K562 (cell line): ENCODE measurements around the gene CEBPE. TPM values are rescaled to one million over a fixed set of nuclear protein-coding genes. Genes with fewer than 3 reads are reported as not detected.
A peak's percentile ranks its signal among the peaks of the same experiment; 100 is the strongest.

Source experiments
- ATAC-seq: fragments of 200-7000 bp; cut with Tn5 transposase; 3 replicates; pipeline ENCODE4 v1.9.1; 2020; ENCODE audit warnings: moderate library complexity
- BruUV-seq: library from RNA; stranded (reverse); fragments of 400-500 nt; replicated peaks from 2 replicates; lab custom pipeline; 2021; lab: Mats Ljungman, UMichigan
- CTCF ChIA-PET: fragments of 300-600 bp; formaldehyde crosslinking; extraction: SDS; loops from one replicate; lab custom pipeline; 2021; ENCODE audit warnings: low intra/inter-chr PET ratio; lab: Yijun Ruan, JAX
- POLR2A ChIA-PET: fragments of 300-600, 350-650 bp; sonication (Branson Sonifier 250); formaldehyde crosslinking; extraction: SDS; loops from one replicate; lab custom pipeline; 2021; ENCODE audit warnings: antibody characterized with exemption, inconsistent platforms; lab: Yijun Ruan, JAX
- DNase-seq, 4 experiments: peaks; one replicate each; pipeline versions ENCODE4 v3.0.0 to v3.0.0-alpha.2; 2011 to 2018; ENCODE audit warnings: low spot score in 3 of 4, mixed read lengths in 3 of 4; ENCODE audit errors: extremely low read depth in 1 of 4
- FAIRE-seq: peaks from 2 replicates; lab custom pipeline; 2011; peaks lifted over from hg19 to GRCh38; lab: Jason Lieb, UNC
- H2AFZ ChIP-seq: 2 replicates; pipeline ENCODE4 v1.6.0; 2011; ENCODE audit warnings: low read depth, low read length, control low read depth, inconsistent platforms
- H3K27ac ChIP-seq: fragments of 200-600 bp; 3 replicates; pipeline ENCODE4 v1.8.0; 2011; ENCODE audit warnings: low read depth, mild to moderate bottlenecking, control low read depth, inconsistent platforms, low read length, moderate library complexity, mixed read lengths; ENCODE audit errors: extremely low read depth
- H3K27me3 ChIP-seq, 2 experiments: fragments of 300-600 bp in 1 of 2; 2 replicates in 1 of 2; 3 replicates in 1 of 2; pipeline versions ENCODE4 v1.6.0 to v1.8.0; 2011; ENCODE audit warnings: inconsistent platforms in 2 of 2, low read length in 2 of 2, mild to moderate bottlenecking in 1 of 2, mixed read lengths in 1 of 2, moderate library complexity in 1 of 2; ENCODE audit not compliant: control insufficient read depth in 2 of 2, insufficient read depth in 2 of 2
- H3K36me3 ChIP-seq: fragments of 300-600 bp; 3 replicates; pipeline ENCODE4 v1.8.0; 2011; ENCODE audit warnings: mild to moderate bottlenecking, low read length, inconsistent platforms; ENCODE audit not compliant: control insufficient read depth, insufficient read depth
- H3K4me1 ChIP-seq, 2 experiments: fragments of 200-600 bp in 1 of 2; replicated peaks in 1 of 2; 2 replicates in 1 of 2; 3 replicates in 1 of 2; pipeline versions ENCODE4 v1.5.1 to v1.8.0; 2011; ENCODE audit warnings: inconsistent platforms in 2 of 2, low read length in 2 of 2, mild to moderate bottlenecking in 1 of 2, mixed read lengths in 1 of 2, moderate library complexity in 1 of 2; ENCODE audit not compliant: control insufficient read depth in 2 of 2, insufficient read depth in 2 of 2
- H3K4me2 ChIP-seq: 2 replicates; pipeline ENCODE4 v1.6.1; 2011; ENCODE audit warnings: low read length, control low read depth, inconsistent platforms, mixed read lengths; ENCODE audit not compliant: insufficient read depth
- H3K4me3 ChIP-seq: fragments of 200-600 bp; sonication (generic), shearing (Covaris generic); 2 replicates; pipeline ENCODE4 v1.5.1; 2016; ENCODE audit warnings: control low read depth, inconsistent platforms
- H3K79me2 ChIP-seq: fragments of 200-600 bp; 3 replicates; pipeline ENCODE4 v1.8.0; 2011; ENCODE audit warnings: low read length, inconsistent platforms; ENCODE audit not compliant: control insufficient read depth, insufficient read depth
- H3K9ac ChIP-seq, 2 experiments: 2 replicates each; pipeline versions ENCODE4 v1.6.0 to v1.6.1; 2011; ENCODE audit warnings: low read depth in 2 of 2, low read length in 2 of 2, control low read depth in 1 of 2, inconsistent platforms in 1 of 2, mild to moderate bottlenecking in 1 of 2, mixed read lengths in 1 of 2; ENCODE audit not compliant: insufficient read depth in 1 of 2
- H3K9me1 ChIP-seq: one replicate; pipeline ENCODE4 v1.6.0; 2011; ENCODE audit warnings: inconsistent platforms, mild to moderate bottlenecking, low read length, moderate library complexity; ENCODE audit not compliant: control insufficient read depth, insufficient read depth
- H3K9me3 ChIP-seq: replicated peaks from 2 replicates; pipeline ENCODE4 v1.5.1; 2011; ENCODE audit warnings: low read depth, low read length, inconsistent platforms; ENCODE audit not compliant: control insufficient read depth, insufficient read depth
- H4K20me1 ChIP-seq: replicated peaks from 2 replicates; pipeline ENCODE4 v1.6.1; 2011; ENCODE audit warnings: low read length, inconsistent platforms, mixed read lengths; ENCODE audit not compliant: control insufficient read depth, insufficient read depth
- CHD2 ChIP-seq: IDR thresholded peaks from 2 replicates; pipeline ENCODE4 v1.6.1; 2011; ENCODE audit warnings: low read depth, low read length
- COPS2 ChIP-seq: fragments of 450-650 bp; conservative IDR thresholded peaks from 2 replicates; pipeline ENCODE4 v1.6.1; 2016; ENCODE audit warnings: mild to moderate bottlenecking, moderate library complexity
- CUX1 ChIP-seq: fragments of 200-800 bp; sonication (Bioruptor generic); IDR thresholded peaks from 2 replicates; pipeline ENCODE4 v1.6.1; 2016; ENCODE audit warnings: missing genetic modification characterization, missing compliant biosample characterization
- IRF2 ChIP-seq: sonication (generic); formaldehyde crosslinking; IDR thresholded peaks from 2 replicates; pipeline ENCODE4 v1.8.1; 2022; ENCODE audit warnings: mild to moderate bottlenecking, missing genetic modification reagents
- JUND ChIP-seq, 2 experiments: IDR thresholded peaks; 2 replicates in 1 of 2; 3 replicates in 1 of 2; pipeline ENCODE4 v1.6.1; 2011; ENCODE audit warnings: borderline replicate concordance in 2 of 2, low read depth in 2 of 2, low read length in 2 of 2, improper control_type of control experiment in 1 of 2, missing biosample characterization in 1 of 2, missing genetic modification characterization in 1 of 2, missing genetic modification reagents in 1 of 2
- KLF1 ChIP-seq: fragments of 450-650 bp; IDR thresholded peaks from 2 replicates; pipeline ENCODE4 v1.6.1; 2016; ENCODE audit warnings: missing genetic modification characterization, missing compliant biosample characterization
- MCM5 ChIP-seq: fragments of 450-650 bp; IDR thresholded peaks from 2 replicates; pipeline ENCODE4 v1.6.1; 2016; ENCODE audit warnings: low read depth
- RBM22 ChIP-seq: fragments of 200-400 bp; formaldehyde crosslinking; IDR thresholded peaks from 2 replicates; pipeline ENCODE4 v1.6.1; 2018; ENCODE audit warnings: low read length, low read depth; ENCODE audit not compliant: poor library complexity, severe bottlenecking
- SMAD3 ChIP-seq: fragments of 450-650 bp; formaldehyde crosslinking; conservative IDR thresholded peaks from 2 replicates; pipeline ENCODE4 v1.4.0; 2020; ENCODE audit warnings: mild to moderate bottlenecking
- SMARCA4 ChIP-seq: fragments of 450-650 bp; IDR thresholded peaks from 2 replicates; pipeline ENCODE4 v1.6.1; 2016
- STAT5B ChIP-seq: fragments of 250-450 bp; sonication (Bioruptor Pico); IDR thresholded peaks from 2 replicates; pipeline ENCODE4 v1.8.0; 2021; ENCODE audit warnings: mild to moderate bottlenecking, inconsistent platforms
- TCF3 ChIP-seq: sonication (generic); formaldehyde crosslinking; IDR thresholded peaks from 2 replicates; pipeline ENCODE4 v1.4.0; 2020; ENCODE audit warnings: mild to moderate bottlenecking, missing genetic modification reagents
- TEAD2 ChIP-seq: fragments of 450-650 bp; IDR thresholded peaks from 2 replicates; pipeline ENCODE4 v1.6.1; 2016; ENCODE audit warnings: missing genetic modification characterization, control low read depth, missing compliant biosample characterization
- TFAM ChIP-seq: fragments of 250-450 bp; sonication (Bioruptor Pico); conservative IDR thresholded peaks from 2 replicates; pipeline ENCODE4 v1.5.0; 2021; ENCODE audit warnings: mild to moderate bottlenecking, moderate library complexity
- ZBED1 ChIP-seq: IDR thresholded peaks from 2 replicates; pipeline ENCODE4 v1.6.1; 2014
- ZKSCAN8 ChIP-seq: fragments of 200-800 bp; sonication (Bioruptor generic); IDR thresholded peaks from 2 replicates; pipeline ENCODE4 v1.6.1; 2016; ENCODE audit warnings: missing genetic modification characterization, missing compliant biosample characterization
- WGBS: fragments of 100-300 bp; shearing (Covaris generic); methylation state at CpG from one replicate; pipeline ENCODE4 v1.1.6; 2016; ENCODE audit warnings: low coverage, mixed read lengths; ENCODE audit not compliant: insufficient coverage; ENCODE audit errors: missing lambda C conversion rate; 5-methylcytosine and 5-hydroxymethylcytosine counted together
- in situ Hi-C: fragments of 300-500 bp; cut with MboI; formaldehyde crosslinking; loops from 4 replicates; pipeline ENCODE4 v1.15.0; 2018; ENCODE audit warnings: inconsistent platforms, mixed read lengths
- intact Hi-C: fragments of 100-400 bp; cut with micrococcal nuclease; formaldehyde crosslinking; loops from 2 replicates; pipeline ENCODE4 v1.14.2; 2022
- polyA plus RNA-seq, 8 experiments: library from polyadenylated mRNA; depleted of rRNA in 4 of 8; stranded (reverse) in 5 of 8; unstranded in 3 of 8; fragments of >200 nt; fragmentation: Nextera tagmentation in 2 of 8; fragmentation: Illumina TruSeq in 1 of 8; extraction: Ambion mirVana in 2 of 8; extraction: Trizol in 1 of 8; gene quantifications; 2 replicates each; pipeline versions ENCODE4 v1.2.1 to v1.2.3, GENCODE V29; 2011 to 2014; ENCODE audit warnings: inconsistent platforms in 1 of 8, missing spikeins in 1 of 8
- total RNA-seq, 7 experiments: library from RNA; depleted of rRNA in 6 of 7; stranded (reverse); fragments of >200 nt in 6 of 7; fragmentation: Illumina TruSeq in 2 of 7; extraction: Trizol in 2 of 7; gene quantifications; 2 replicates each; pipeline versions ENCODE4 v1.2.1 to v1.2.3, GENCODE V29; 2011 to 2021; ENCODE audit warnings: low replicate concordance in 1 of 7
- TF ChIP-seq, protein P1 (sequence below): sonication (generic); formaldehyde crosslinking; IDR thresholded peaks from 2 replicates; pipeline ENCODE4 v1.8.0; 2022; ENCODE audit warnings: missing genetic modification reagents, mild to moderate bottlenecking, moderate library complexity, borderline replicate concordance

Gene CEBPE
- total and polyA plus RNA-seq, 9 of the 15 experiments (the other 6 are each of a cell fraction or from before 2014, with no cell fraction given): 0.09 to 0.15 (median 0.13) TPM; not detected in 6

DNA sequence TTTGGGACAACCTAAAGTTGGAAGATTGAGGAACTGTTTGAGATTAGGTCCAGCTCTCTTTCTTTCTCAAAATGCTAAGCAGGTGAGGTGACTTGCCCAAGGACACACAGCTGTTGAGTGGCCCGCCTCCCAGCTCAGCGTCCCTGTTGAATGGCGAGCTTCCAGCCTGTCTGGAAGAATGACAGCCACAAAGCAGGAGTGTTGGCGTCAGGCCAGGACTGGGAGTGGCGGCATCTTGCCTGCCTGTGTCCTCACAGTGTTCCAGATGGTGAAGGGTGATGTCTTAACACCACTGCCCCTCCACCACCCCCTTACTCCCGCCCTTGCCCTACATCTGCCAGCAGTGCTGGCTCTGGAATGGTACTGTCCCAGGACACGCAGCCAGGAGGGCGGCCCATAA, 4.4 kb upstream of the CEBPE start (continued):
- TF ChIP-seq IRF2 (CRISPR knock-in tag) (no peak), ZBED1 (no peak), TFAM (CRISPR knock-in tag) (no peak), SMAD3 (no peak), JUND (IDR thresholded peaks at IDR 0.05; ENCODE audit: borderline replicate concordance, low read depth, low read length) (no peak), JUND (tag; IDR thresholded peaks at IDR 0.05; ENCODE audit: borderline replicate concordance, low read depth, low read length) (no peak; the same call in 2 of the 3 replicates), KLF1 (tag) (no peak), TCF3 (CRISPR knock-in tag) (peak; percentile 24), MCM5 (no peak), ZKSCAN8 (CRISPR knock-in tag) (no peak), TEAD2 (no peak)
- TF ChIP-seq, all 486 proteins: peak for 9

DNA sequence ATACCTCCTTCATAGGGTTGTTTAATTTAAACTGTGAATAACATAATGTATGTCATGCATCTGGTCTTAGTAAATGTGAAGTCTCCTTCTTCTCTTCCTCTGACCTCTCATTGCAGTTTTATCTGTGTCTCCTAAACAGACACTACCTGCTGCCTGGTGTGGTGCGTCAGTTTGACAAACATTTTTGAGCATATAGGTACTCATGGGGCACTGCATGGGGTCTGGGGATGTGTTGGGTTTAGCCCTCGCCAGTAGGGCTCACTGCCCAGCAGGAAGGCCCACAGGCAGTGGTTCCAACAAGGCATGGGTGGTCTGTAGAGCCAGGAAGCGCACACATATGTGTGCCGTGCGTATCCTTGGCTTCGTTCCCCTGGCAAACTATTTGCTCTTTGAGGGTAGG, 3.0 kb upstream of the CEBPE start:
- no TSS peak for BruUV-seq
- POLR2A ChIA-PET: interaction anchor here (0.6 to 1.5 kb wide), 2 partner anchors 31 to 56 kb away, joined by 3 read pairs; no protein-coding TSS in a partner anchor
- DNase-seq (no peak), ATAC-seq (no peak), FAIRE-seq (no peak)
- CTCF ChIA-PET: interaction anchor here (1.3 to 7.4 kb wide), 5 partner anchors 64 to 258 kb away, joined by 3 to 310 read pairs (median 19); partner anchors contain the start of genes PPP1R3E and SLC7A8
- WGBS: 86% methylated on average over 6 of the region's 6 CpGs
- Histone ChIP-seq H3K9ac (0 out of 4 replicates have a peak overlapping the region, but pooled peaks of 1 of the 2 experiments have one; percentile 38), H4K20me1 (no peaks in the 10 kb centered on the region), H3K36me3 (no peaks in the 10 kb centered on the region), H3K79me2 (no peaks in the 10 kb centered on the region), H2AFZ (no peak overlapping the region), H3K4me2 (no peak overlapping the region), H3K4me1 (peaks cover 50 to 70% of the 10 kb centered on the region in 2 experiments), H3K4me3 (no peak overlapping the region), H3K9me1 (no peaks in the 10 kb centered on the region), H3K27ac (no peak overlapping the region), H3K9me3 (no peaks in the 10 kb centered on the region), H3K27me3 (no peaks in the 10 kb centered on the region)
- in situ Hi-C loops (loop anchor here (5.0 kb wide), 1 partner anchor 65 kb away; no protein-coding TSS in a partner anchor), intact Hi-C loops (loop anchor here (5.0 kb wide), 3 partner anchors 45 to 440 kb away; partner anchors contain the start of gene PPP1R3E)
- TF ChIP-seq RBM22: no peak
- TF ChIP-seq COPS2: no peak
- TF ChIP-seq STAT5B (CRISPR knock-in tag): no peak
- TF ChIP-seq CHD2: no peak
- no peak for TF ChIP-seq CUX1
- TF ChIP-seq, protein P1, sequence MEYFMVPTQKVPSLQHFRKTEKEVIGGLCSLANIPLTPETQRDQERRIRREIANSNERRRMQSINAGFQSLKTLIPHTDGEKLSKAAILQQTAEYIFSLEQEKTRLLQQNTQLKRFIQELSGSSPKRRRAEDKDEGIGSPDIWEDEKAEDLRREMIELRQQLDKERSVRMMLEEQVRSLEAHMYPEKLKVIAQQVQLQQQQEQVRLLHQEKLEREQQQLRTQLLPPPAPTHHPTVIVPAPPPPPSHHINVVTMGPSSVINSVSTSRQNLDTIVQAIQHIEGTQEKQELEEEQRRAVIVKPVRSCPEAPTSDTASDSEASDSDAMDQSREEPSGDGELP (CRISPR knock-in tag): no peak
- no peak for TF ChIP-seq SMARCA4
